Testis (tissue), 3 donors: ENCODE results near the gene VMAC. TPM values are rescaled to one million over a fixed set of nuclear protein-coding genes. Genes with fewer than 3 reads are reported as not detected.

Experiments used
- DNase-seq: peaks from one replicate; pipeline ENCODE4 v3.0.0-alpha.2; 2019
- H3K27ac ChIP-seq, 2 donors: fragments of 200-600 bp; sonication (generic); one replicate each; pipeline ENCODE4 v1.5.1; 2019
- H3K27me3 ChIP-seq: fragments of 200-600 bp; sonication (generic); one replicate; pipeline ENCODE4 v1.5.1; 2019
- H3K36me3 ChIP-seq: fragments of 200-600 bp; sonication (generic); one replicate; pipeline ENCODE4 v1.5.1; 2017; ENCODE audit warnings: low read depth; ENCODE audit errors: missing control alignments
- H3K4me1 ChIP-seq: fragments of 200-600 bp; sonication (generic); one replicate; pipeline ENCODE4 v1.5.1; 2019
- H3K4me3 ChIP-seq, 2 donors: fragments of 200-600 bp; sonication (generic); one replicate each; pipeline ENCODE4 v1.5.1; 2017 to 2019
- H3K9me3 ChIP-seq: fragments of 200-600 bp; sonication (generic); one replicate; pipeline ENCODE4 v1.5.1; 2017
- POLR2A ChIP-seq: fragments of 450-650 bp; IDR thresholded peaks from one replicate; pipeline ENCODE4 v1.6.1; 2017; ENCODE audit warnings: antibody characterized with exemption, mild to moderate bottlenecking, moderate library complexity
- WGBS, 2 donors: methylation state at CpG; one replicate each; pipeline ENCODE4 v1.1.5; 2018; 5-methylcytosine and 5-hydroxymethylcytosine counted together
- intact Hi-C: fragments of 100-400 bp; cut with DNase I; formaldehyde crosslinking; loops from one replicate; pipeline ENCODE4 v1.15.1; 2023; ENCODE audit warnings: low total_unique reads
- polyA plus RNA-seq: library from polyadenylated mRNA; stranded (reverse); fragments of 350-450 nt; fragmentation: Illumina TruSeq; extraction: RNeasy Lipid Tissue Mini Kit (QIAGEN cat#74804); gene quantifications from one replicate; pipeline ENCODE4 v1.2.3, GENCODE V29; 2014; ENCODE audit warnings: low read depth, low replicate concordance; ENCODE audit not compliant: insufficient read depth
- total RNA-seq, 2 donors: library from RNA; depleted of rRNA; stranded (reverse); fragments of >200 nt; gene quantifications; one replicate each; pipeline ENCODE4 v1.2.3, GENCODE V29; 2016
- TF ChIP-seq, protein P1 (sequence below), 3 experiments: fragments of 450-650 bp in 2 of 3; fragments of 200-600 bp in 1 of 3; sonication (generic) in 1 of 3; IDR thresholded peaks; one replicate each; pipeline ENCODE4 v1.5.1; 2016 to 2019; ENCODE audit warnings: antibody characterized with exemption in 3 of 3, mild to moderate bottlenecking in 2 of 3, moderate library complexity in 1 of 3

The VMAC gene
- total and polyA plus RNA-seq, 3 donors from 2014 or later: 3.4 to 7.7 (median 7.4) TPM

DNA sequence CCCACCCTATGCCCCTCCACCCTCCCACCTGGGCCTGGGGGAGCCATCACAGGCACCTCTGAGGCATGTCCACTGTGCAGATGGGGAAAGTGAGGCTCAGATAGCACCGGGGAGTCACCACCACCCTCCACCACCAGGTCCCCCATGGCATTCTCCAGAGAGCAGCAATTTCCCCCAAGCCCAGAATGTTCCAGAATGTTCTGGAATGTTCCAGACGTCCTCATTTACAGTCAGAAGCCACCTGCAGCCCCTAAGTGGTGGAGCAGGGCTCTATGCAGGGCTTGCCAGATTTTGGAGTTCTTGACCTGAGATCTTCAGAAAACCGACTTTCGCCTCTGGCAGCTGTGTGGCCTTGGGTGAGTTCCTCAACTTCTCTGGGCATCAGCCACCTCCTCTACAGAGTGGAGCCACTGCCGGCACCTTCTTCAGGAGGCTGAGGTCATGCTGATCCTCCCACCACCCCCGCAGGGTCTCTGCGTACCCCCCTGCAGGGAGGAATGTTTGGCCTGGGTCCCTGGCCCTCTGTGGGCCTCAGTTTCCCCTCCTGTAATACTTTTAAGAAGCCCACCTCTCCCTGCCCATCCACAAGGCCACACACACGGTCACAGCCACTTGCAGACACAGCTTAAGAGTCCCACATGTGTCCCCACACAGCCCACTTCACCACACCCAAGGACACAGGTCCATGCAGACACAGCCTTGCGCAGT is 40.5 kb upstream of the VMAC start:
- TF ChIP-seq POLR2A: no peak
- TF ChIP-seq, protein P1, sequence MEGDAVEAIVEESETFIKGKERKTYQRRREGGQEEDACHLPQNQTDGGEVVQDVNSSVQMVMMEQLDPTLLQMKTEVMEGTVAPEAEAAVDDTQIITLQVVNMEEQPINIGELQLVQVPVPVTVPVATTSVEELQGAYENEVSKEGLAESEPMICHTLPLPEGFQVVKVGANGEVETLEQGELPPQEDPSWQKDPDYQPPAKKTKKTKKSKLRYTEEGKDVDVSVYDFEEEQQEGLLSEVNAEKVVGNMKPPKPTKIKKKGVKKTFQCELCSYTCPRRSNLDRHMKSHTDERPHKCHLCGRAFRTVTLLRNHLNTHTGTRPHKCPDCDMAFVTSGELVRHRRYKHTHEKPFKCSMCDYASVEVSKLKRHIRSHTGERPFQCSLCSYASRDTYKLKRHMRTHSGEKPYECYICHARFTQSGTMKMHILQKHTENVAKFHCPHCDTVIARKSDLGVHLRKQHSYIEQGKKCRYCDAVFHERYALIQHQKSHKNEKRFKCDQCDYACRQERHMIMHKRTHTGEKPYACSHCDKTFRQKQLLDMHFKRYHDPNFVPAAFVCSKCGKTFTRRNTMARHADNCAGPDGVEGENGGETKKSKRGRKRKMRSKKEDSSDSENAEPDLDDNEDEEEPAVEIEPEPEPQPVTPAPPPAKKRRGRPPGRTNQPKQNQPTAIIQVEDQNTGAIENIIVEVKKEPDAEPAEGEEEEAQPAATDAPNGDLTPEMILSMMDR (IDR thresholded peaks at IDR 0.05): no peak
- Histone ChIP-seq H3K4me3 (no peak overlapping the region), H3K9me3 (no peaks in the 10 kb centered on the region), H3K27me3 (no peaks in the 10 kb centered on the region), H3K4me1 (no peaks in the 10 kb centered on the region), H3K27ac (no peak overlapping the region), H3K36me3 (no peaks in the 10 kb centered on the region)
- DNase-seq: no peak
- 85 to 88% methylated on average over 4 to 9 of the region's 9 CpGs for whole genome bisulfite sequencing, 2 donors
- intact Hi-C loops: no loop called here

DNA sequence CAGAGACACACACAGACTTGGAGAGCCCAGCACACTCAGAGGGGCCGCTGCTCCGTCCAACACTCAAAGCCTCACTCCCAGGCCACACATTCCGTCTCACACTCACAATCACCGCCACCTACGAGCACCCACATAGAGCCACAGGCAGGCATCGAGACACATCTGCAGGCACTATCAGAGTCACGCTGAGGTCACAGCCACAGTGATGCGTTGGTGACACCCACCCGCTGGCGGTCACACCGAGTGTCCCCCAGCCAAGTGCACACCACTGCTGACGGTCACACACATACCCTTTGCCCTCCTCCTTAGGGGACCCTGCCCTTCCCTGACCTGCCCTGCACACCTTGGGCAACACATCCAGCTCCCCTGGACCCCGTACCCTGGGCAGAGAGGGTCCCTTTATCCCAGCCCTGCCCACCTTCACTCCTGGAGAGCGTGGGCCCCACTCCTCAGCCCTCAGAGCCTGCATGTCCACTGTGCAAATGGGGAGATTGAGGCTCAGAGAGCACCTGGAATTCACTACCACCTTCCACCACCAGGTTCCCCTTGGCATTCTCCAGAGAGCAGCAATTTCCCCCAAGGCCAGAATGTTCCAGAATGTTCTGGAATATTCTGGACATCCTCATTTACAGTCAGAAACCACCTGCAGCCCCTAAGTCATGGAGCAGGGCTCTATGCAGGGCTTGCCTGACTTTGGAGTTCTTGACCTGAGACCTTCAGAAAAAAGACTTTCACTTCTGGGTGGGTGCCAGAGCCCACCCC is 39.8 kb upstream of the VMAC start:
- intact Hi-C loops: no loop called here
- no peaks in the 10 kb centered on the region for H3K4me1 ChIP-seq
- no peak overlapping the region for H3K4me3 ChIP-seq
- no peak overlapping the region for H3K27ac ChIP-seq
- WGBS, 2 donors: 82 to 95% methylated on average over 4 to 14 of the region's 14 CpGs
- no peaks in the 10 kb centered on the region for H3K9me3 ChIP-seq
- DNase-seq: no peak
- TF ChIP-seq, protein P1 (IDR thresholded peaks at IDR 0.05): peak in 2 of 3 experiments; percentile 13 to 27
- no peak for TF ChIP-seq POLR2A
- H3K36me3 ChIP-seq: no peaks in the 10 kb centered on the region
- H3K27me3 ChIP-seq: no peaks in the 10 kb centered on the region

DNA sequence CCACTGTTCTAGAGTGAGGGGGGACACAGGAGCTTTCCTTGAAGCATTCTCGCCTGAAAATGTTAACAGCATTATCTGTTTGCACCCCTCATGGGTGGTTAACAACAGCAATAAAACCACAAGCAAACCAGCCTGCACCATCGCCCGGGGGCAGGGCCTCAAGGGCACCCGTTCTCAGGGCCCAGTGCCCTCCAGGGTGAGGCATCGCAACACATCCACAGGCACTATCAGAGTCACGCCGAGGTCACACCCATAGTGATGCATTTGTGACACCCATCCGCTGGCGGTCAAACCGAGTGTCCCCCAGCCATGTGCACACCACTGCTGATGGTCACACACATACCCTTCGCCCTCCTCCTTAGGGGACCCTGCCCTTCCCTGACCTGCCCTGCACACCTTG is 38.9 kb upstream of the VMAC start:
- DNase-seq: no peak
- H3K36me3 ChIP-seq: no peaks in the 10 kb centered on the region
- no peaks in the 10 kb centered on the region for H3K27me3 ChIP-seq
- TF ChIP-seq POLR2A: no peak
- TF ChIP-seq, protein P1 (IDR thresholded peaks at IDR 0.05): no peak
- H3K4me3 ChIP-seq: no peak overlapping the region
- no peaks in the 10 kb centered on the region for H3K4me1 ChIP-seq
- no peaks in the 10 kb centered on the region for H3K9me3 ChIP-seq
- intact Hi-C loops: no loop called here
- 72% methylated on average over 11 of the region's 11 CpGs; no CpG with 5 or more reads in 1 of the 2 donors for WGBS, 2 donors
- no peak overlapping the region for H3K27ac ChIP-seq

DNA sequence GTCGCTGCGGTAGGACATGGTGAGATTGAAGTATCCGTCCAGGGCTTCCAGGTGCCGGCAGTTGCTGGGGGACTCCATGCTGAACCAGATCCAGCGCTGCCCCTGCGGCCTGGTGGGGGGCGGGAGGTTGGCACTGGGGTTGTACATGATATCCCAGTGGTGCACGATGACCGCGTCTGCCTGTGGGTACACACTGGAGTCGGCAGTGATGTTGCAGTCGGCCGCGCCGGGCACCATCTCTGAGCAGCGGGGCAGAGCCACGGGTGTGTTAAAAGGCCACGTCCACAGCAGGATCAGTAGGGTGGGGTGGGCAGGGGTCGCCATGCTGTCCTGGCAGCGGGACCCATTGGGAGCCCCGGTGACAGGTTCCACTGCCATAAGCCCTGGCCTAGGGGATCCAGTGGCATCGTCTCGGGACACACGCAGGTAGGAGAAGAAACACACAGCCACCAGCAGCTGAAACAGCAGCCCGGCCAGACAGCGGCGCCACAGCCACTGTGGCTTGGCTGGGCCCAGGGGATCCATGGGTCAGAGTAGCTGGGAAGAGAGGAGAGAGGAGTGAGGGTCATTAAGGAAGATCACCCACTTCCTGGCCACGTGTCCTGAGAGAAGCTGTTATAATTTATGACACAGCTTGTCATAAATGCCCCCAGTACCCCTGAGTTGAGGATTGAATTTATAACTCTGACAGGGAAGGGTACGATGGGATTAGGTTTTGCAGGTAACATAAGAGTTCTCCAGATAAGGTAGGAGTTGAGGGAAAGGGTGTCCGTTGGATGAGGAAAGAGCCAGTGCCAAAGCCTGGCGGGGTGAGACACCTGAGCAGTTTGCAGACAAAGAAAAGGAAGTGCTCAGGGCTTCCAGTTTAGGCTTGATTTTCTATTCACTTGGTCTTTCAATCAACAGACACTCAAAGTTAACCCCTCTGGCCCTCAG is 37.2 kb upstream of the VMAC start:
- no peak overlapping the region for H3K27ac ChIP-seq
- TF ChIP-seq, protein P1 (IDR thresholded peaks at IDR 0.05): no peak
- no peak for TF ChIP-seq POLR2A
- no peak overlapping the region for H3K4me3 ChIP-seq
- H3K27me3 ChIP-seq: no peaks in the 10 kb centered on the region
- H3K36me3 ChIP-seq: no peaks in the 10 kb centered on the region
- no peaks in the 10 kb centered on the region for H3K9me3 ChIP-seq
- 80 to 86% methylated on average over 19 to 31 of the region's 31 CpGs for WGBS, 2 donors
- no peaks in the 10 kb centered on the region for H3K4me1 ChIP-seq
- intact Hi-C loops: no loop called here
- no peak for DNase-seq
